ENCODE data around the gene IDUA.

Gene IDUA

DNA sequence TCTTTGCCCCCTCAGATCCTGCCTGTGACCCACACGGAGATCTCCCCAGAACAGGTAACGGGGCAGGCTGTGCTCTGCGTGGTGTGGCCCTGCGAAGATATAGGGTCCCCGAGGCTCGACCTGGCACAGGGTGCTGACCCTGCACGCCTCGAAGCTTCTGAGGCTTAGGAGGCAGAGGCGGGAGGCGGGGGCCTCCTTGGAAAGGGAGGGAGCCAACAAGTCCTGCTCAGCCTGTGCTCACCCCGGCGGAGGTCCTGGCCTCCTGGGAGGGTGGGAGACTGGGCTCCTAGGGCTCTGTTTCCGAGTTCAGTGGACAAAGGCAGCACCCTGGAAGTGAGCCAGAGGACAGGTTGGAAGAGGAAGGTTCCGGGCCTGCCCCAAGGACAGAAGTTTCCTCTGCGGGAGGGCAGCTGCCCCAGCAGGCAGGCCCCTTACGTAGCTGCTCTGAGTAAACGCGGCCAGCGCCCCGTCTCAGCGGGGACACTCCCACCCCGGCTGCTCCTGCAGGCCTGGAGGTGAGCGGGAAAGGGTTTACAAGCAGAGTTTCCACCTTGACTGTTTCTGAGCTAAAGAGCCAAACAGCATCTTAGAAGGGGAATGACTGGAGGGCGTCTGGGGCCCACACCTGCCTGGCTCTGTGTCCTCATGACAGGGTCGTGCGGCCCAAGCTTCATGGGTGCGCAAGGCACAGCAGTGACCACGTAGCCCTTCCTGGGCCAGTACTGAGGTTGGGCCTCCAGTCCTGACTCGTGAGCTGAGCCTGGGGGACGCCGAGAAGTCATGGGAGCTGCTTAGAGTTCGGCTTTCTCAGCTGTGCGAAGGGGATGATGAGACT is 38.5 kb upstream of the IDUA start:
- DNase-seq, result no peak

GRCh38 chr4:948936-949300 is 37.9 kb upstream of the IDUA start:
- no peaks in the 10 kb centered on the region for H3K27me3 ChIP-seq (replicated peaks in 2 of 5; ENCODE audit: control insufficient read depth in 4 of 5, insufficient read depth in 5 of 5, low read length in 4 of 5)
- CTCF ChIA-PET, result no interaction called here
- no peak overlapping the region for H3K27ac ChIP-seq (ENCODE audit: insufficient read depth in 1 of 2, low read depth in 1 of 2, low read length in 2 of 2, poor library complexity in 1 of 2, severe bottlenecking in 2 of 2)
- 97% methylated on average over 13 of the region's 13 CpGs for WGBS (ENCODE audit: insufficient coverage)
- no peak for DNase-seq
- H3K36me3 ChIP-seq (ENCODE audit: control insufficient read depth in 4 of 4, insufficient read depth in 4 of 4, low read length in 3 of 4), result peaks cover 0 to 6% (median 0%) of the 10 kb centered on the region in 4 experiments
- H3K4me1 ChIP-seq (ENCODE audit: control extremely low read depth in 1 of 4, control insufficient read depth in 4 of 4, insufficient read depth in 4 of 4, low read length in 3 of 4), result peaks cover 0 to 8% (median 1%) of the 10 kb centered on the region in 4 experiments
- H3K4me3 ChIP-seq (ENCODE audit: control insufficient read depth in 1 of 7, extremely low read depth in 1 of 7, insufficient read depth in 4 of 7, low read depth in 2 of 7, low read length in 6 of 7), result no peak overlapping the region
- H3K9me3 ChIP-seq (ENCODE audit: control extremely low read depth in 1 of 5, control insufficient read depth in 4 of 5, insufficient read depth in 2 of 5, low read depth in 1 of 5, low read length in 4 of 5), result no peaks in the 10 kb centered on the region
- POLR2A ChIA-PET, result interaction anchor here (1.2 kb wide), 1 partner anchor 12 kb away, joined by 4 read pairs; no protein-coding TSS in a partner anchor

More for the DNA sequence above, 38.5 kb upstream of the IDUA start:
- POLR2A ChIA-PET, result interaction anchor here (1.2 kb wide), 1 partner anchor 11 kb away, joined by 4 read pairs; no protein-coding TSS in a partner anchor
- Histone ChIP-seq H3K27ac (ENCODE audit: insufficient read depth in 1 of 2, low read depth in 1 of 2, low read length in 2 of 2, poor library complexity in 1 of 2, severe bottlenecking in 2 of 2) (no peak overlapping the region), H3K9me3 (ENCODE audit: control extremely low read depth in 1 of 5, control insufficient read depth in 4 of 5, insufficient read depth in 2 of 5, low read depth in 1 of 5, low read length in 4 of 5) (no peaks in the 10 kb centered on the region), H3K4me3 (ENCODE audit: control insufficient read depth in 1 of 7, extremely low read depth in 1 of 7, insufficient read depth in 4 of 7, low read depth in 2 of 7, low read length in 6 of 7) (no peak overlapping the region), H3K27me3 (replicated peaks in 2 of 5; ENCODE audit: control insufficient read depth in 4 of 5, insufficient read depth in 5 of 5, low read length in 4 of 5) (no peaks in the 10 kb centered on the region), H3K4me1 (ENCODE audit: control extremely low read depth in 1 of 4, control insufficient read depth in 4 of 4, insufficient read depth in 4 of 4, low read length in 3 of 4) (peaks cover 0 to 8% (median 1%) of the 10 kb centered on the region in 4 experiments), H3K36me3 (ENCODE audit: control insufficient read depth in 4 of 4, insufficient read depth in 4 of 4, low read length in 3 of 4) (peaks cover 0 to 4% (median 0%) of the 10 kb centered on the region in 4 experiments)
- 93% methylated on average over 30 of the region's 33 CpGs for WGBS (ENCODE audit: insufficient coverage)
- CTCF ChIA-PET, result no interaction called here

DNA sequence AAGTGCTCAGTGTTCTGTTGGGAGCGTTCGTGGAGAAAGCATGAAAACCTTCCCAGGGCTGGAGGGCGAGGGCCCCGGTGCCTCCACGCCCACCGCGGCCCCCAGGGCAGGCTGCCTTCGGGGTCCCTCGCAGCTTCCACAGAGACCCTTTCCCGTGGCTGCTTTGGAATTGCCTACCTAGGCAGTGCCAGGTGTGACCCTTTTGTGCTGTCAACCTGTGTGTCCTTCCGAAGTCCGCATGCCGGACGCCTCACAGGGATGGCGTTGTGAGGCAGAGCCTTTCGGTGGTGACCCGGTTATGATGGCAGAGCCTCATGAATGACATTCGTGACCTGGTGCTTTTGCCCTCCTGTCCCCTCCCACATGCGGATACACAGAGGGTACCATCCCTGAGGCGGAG is 37.2 kb upstream of the IDUA start:
- Histone ChIP-seq H3K27me3 (replicated peaks in 2 of 5; ENCODE audit: control insufficient read depth in 4 of 5, insufficient read depth in 5 of 5, low read length in 4 of 5) (no peaks in the 10 kb centered on the region), H3K36me3 (ENCODE audit: control insufficient read depth in 4 of 4, insufficient read depth in 4 of 4, low read length in 3 of 4) (peaks cover 0 to 10% (median 0%) of the 10 kb centered on the region in 4 experiments), H3K4me3 (ENCODE audit: control insufficient read depth in 1 of 7, extremely low read depth in 1 of 7, insufficient read depth in 4 of 7, low read depth in 2 of 7, low read length in 6 of 7) (no peak overlapping the region), H3K27ac (ENCODE audit: insufficient read depth in 1 of 2, low read depth in 1 of 2, low read length in 2 of 2, poor library complexity in 1 of 2, severe bottlenecking in 2 of 2) (no peak overlapping the region), H3K4me1 (ENCODE audit: control extremely low read depth in 1 of 4, control insufficient read depth in 4 of 4, insufficient read depth in 4 of 4, low read length in 3 of 4) (peaks cover 0 to 8% (median 1%) of the 10 kb centered on the region in 4 experiments), H3K9me3 (ENCODE audit: control extremely low read depth in 1 of 5, control insufficient read depth in 4 of 5, insufficient read depth in 2 of 5, low read depth in 1 of 5, low read length in 4 of 5) (no peaks in the 10 kb centered on the region)
- CTCF ChIA-PET, result interaction anchor here (2.1 kb wide), 1 partner anchor 38 kb away, joined by 4 read pairs; no protein-coding TSS in a partner anchor
- WGBS (ENCODE audit: insufficient coverage), result 98% methylated on average over 15 of the region's 20 CpGs
- POLR2A ChIA-PET, result no interaction called here
- DNase-seq, result no peak

- 86% methylated on average over 16 of the region's 30 CpGs for whole genome bisulfite sequencing (ENCODE audit: insufficient coverage)
- POLR2A ChIA-PET, result no interaction called here
- no peak for DNase-seq
Measured at GRCh38 chr4:950136-951020, 36.5 kb upstream of the IDUA start.

GRCh38 chr4:951186-951585 is 35.7 kb upstream of the IDUA start:
- peaks cover 0 to 8% (median 1%) of the 10 kb centered on the region in 4 experiments for H3K4me1 ChIP-seq (ENCODE audit: control extremely low read depth in 1 of 4, control insufficient read depth in 4 of 4, insufficient read depth in 4 of 4, low read length in 3 of 4)
- ChIA-PET POLR2A (no interaction called here), CTCF (interaction anchor here (2.1 kb wide), 1 partner anchor 36 kb away, joined by 4 read pairs; no protein-coding TSS in a partner anchor)
- H3K27ac ChIP-seq (ENCODE audit: insufficient read depth in 1 of 2, low read depth in 1 of 2, low read length in 2 of 2, poor library complexity in 1 of 2, severe bottlenecking in 2 of 2), result no peak overlapping the region
- DNase-seq, result no peak
- no peaks in the 10 kb centered on the region for H3K9me3 ChIP-seq (ENCODE audit: control extremely low read depth in 1 of 5, control insufficient read depth in 4 of 5, insufficient read depth in 2 of 5, low read depth in 1 of 5, low read length in 4 of 5)
- WGBS (ENCODE audit: insufficient coverage), result 98% methylated on average over 4 of the region's 7 CpGs
- H3K4me3 ChIP-seq (ENCODE audit: control insufficient read depth in 1 of 7, extremely low read depth in 1 of 7, insufficient read depth in 4 of 7, low read depth in 2 of 7, low read length in 6 of 7), result no peak overlapping the region
- no peaks in the 10 kb centered on the region for H3K27me3 ChIP-seq (replicated peaks in 2 of 5; ENCODE audit: control insufficient read depth in 4 of 5, insufficient read depth in 5 of 5, low read length in 4 of 5)
- H3K36me3 ChIP-seq (ENCODE audit: control insufficient read depth in 4 of 4, insufficient read depth in 4 of 4, low read length in 3 of 4), result peaks cover 0 to 18% (median 0%) of the 10 kb centered on the region in 4 experiments

More at GRCh38 chr4:950136-951020, 36.5 kb upstream of the IDUA start:
- H3K36me3 ChIP-seq (ENCODE audit: control insufficient read depth in 4 of 4, insufficient read depth in 4 of 4, low read length in 3 of 4), result peaks cover 0 to 14% (median 0%) of the 10 kb centered on the region in 4 experiments
- no peaks in the 10 kb centered on the region for H3K27me3 ChIP-seq (replicated peaks in 2 of 5; ENCODE audit: control insufficient read depth in 4 of 5, insufficient read depth in 5 of 5, low read length in 4 of 5)
- H3K9me3 ChIP-seq (ENCODE audit: control extremely low read depth in 1 of 5, control insufficient read depth in 4 of 5, insufficient read depth in 2 of 5, low read depth in 1 of 5, low read length in 4 of 5), result no peaks in the 10 kb centered on the region
- H3K4me3 ChIP-seq (ENCODE audit: control insufficient read depth in 1 of 7, extremely low read depth in 1 of 7, insufficient read depth in 4 of 7, low read depth in 2 of 7, low read length in 6 of 7), result no peak overlapping the region
- H3K4me1 ChIP-seq (ENCODE audit: control extremely low read depth in 1 of 4, control insufficient read depth in 4 of 4, insufficient read depth in 4 of 4, low read length in 3 of 4), result peaks cover 0 to 8% (median 1%) of the 10 kb centered on the region in 4 experiments
- CTCF ChIA-PET, result interaction anchor here (2.1 kb wide), 1 partner anchor 37 kb away, joined by 4 read pairs; no protein-coding TSS in a partner anchor
- H3K27ac ChIP-seq (ENCODE audit: insufficient read depth in 1 of 2, low read depth in 1 of 2, low read length in 2 of 2, poor library complexity in 1 of 2, severe bottlenecking in 2 of 2), result no peak overlapping the region

DNA sequence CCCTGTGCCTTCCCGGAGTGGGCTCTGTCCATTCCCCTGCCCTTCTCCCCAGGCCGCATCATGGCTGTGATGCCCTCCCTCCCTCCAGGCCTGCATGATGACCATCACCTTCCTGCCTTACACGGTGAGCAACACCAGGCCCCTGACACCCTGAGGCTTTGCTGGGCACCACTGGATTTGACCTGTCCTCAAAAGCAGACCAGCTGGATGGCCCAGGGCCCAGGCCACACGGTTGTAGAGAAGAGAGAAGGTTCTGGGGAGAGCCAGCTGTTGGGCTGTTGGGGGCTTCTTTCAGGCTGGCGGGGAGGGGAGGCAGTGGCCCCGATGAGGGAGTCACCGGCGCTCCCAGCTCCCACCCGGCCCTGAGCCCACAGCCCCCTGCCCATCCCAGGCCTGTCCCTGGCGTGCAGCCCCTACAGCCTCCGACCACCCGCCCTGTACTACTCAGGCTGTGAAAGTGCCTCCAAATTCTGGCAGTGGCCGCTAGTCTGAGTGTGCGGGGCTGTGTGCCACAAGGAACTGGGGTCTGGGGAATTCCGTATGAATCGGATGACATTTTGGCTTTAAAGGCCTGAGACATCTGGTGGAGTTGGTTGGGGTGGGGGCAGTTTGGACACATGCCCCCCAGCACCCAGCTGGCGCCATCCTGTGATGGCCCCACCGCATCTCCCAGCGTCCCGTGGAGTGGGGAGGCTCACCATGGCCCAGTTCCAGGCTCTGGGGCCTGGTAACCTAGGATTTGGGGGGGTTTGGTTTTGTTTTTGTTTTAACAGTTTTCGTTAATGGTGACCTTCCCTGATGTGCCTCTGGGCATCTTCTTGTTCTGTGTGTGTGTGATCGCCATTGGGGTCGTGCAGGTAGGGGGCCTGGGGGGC is 35.0 kb upstream of the IDUA start:
- Histone ChIP-seq H3K27me3 (replicated peaks in 2 of 5; ENCODE audit: control insufficient read depth in 4 of 5, insufficient read depth in 5 of 5, low read length in 4 of 5) (no peaks in the 10 kb centered on the region), H3K4me3 (ENCODE audit: control insufficient read depth in 1 of 7, extremely low read depth in 1 of 7, insufficient read depth in 4 of 7, low read depth in 2 of 7, low read length in 6 of 7) (no peak overlapping the region), H3K36me3 (ENCODE audit: control insufficient read depth in 4 of 4, insufficient read depth in 4 of 4, low read length in 3 of 4) (peaks cover 0 to 18% (median 0%) of the 10 kb centered on the region in 4 experiments), H3K27ac (ENCODE audit: insufficient read depth in 1 of 2, low read depth in 1 of 2, low read length in 2 of 2, poor library complexity in 1 of 2, severe bottlenecking in 2 of 2) (no peak overlapping the region), H3K4me1 (ENCODE audit: control extremely low read depth in 1 of 4, control insufficient read depth in 4 of 4, insufficient read depth in 4 of 4, low read length in 3 of 4) (peaks cover 0 to 4% (median 0%) of the 10 kb centered on the region in 4 experiments), H3K9me3 (ENCODE audit: control extremely low read depth in 1 of 5, control insufficient read depth in 4 of 5, insufficient read depth in 2 of 5, low read depth in 1 of 5, low read length in 4 of 5) (no peaks in the 10 kb centered on the region)
- ChIA-PET POLR2A (no interaction called here), CTCF (no interaction called here)
- no peak for DNase-seq
- WGBS (ENCODE audit: insufficient coverage), result 95% methylated on average over 16 of the region's 23 CpGs

Measured in common myeloid progenitor, CD34-positive (primary cell).